WTC11 (cell line): ENCODE data around the gene OSM. TPM values are rescaled to one million over a fixed set of nuclear protein-coding genes. Genes with fewer than 3 reads are reported as not detected.

ENCODE experiments used
- ATAC-seq: fragments of 200-7000 bp; cut with Tn5 transposase; 2 replicates; pipeline ENCODE4 v1.10.0; 2021; ENCODE audit warnings: mild to moderate bottlenecking, moderate library complexity
- CTCF ChIA-PET: fragments of 300-600 bp; sonication (Branson Sonifier 250); formaldehyde crosslinking; loops from one replicate; lab custom pipeline; 2021; ENCODE audit warnings: antibody characterized with exemption; lab: Charles Lee
- POLR2A ChIA-PET: fragments of 350-600 bp; sonication (Branson Sonifier 250); formaldehyde crosslinking; loops from one replicate; lab custom pipeline; 2021; ENCODE audit warnings: antibody characterized with exemption; lab: Charles Lee
- DNase-seq: peaks from one replicate; pipeline ENCODE4 v3.0.0; 2021; ENCODE audit warnings: low spot score
- H3K27ac Mint-ChIP-seq: 2 replicates; pipeline ENCODE4 v1.8.0; 2021; ENCODE audit warnings: mixed read lengths
- H3K27me3 Mint-ChIP-seq: 2 replicates; pipeline ENCODE4 v1.8.0; 2021; ENCODE audit warnings: low read depth, mild to moderate bottlenecking, moderate library complexity, mixed read lengths
- H3K36me3 Mint-ChIP-seq: 2 replicates; pipeline ENCODE4 v1.8.0; 2021; ENCODE audit warnings: mixed read lengths
- H3K4me1 Mint-ChIP-seq: 2 replicates; pipeline ENCODE4 v1.8.0; 2022; ENCODE audit warnings: mixed read lengths
- H3K4me3 Mint-ChIP-seq: 2 replicates; pipeline ENCODE4 v1.8.0; 2021; ENCODE audit warnings: mild to moderate bottlenecking, moderate library complexity, mixed read lengths
- H3K9me3 Mint-ChIP-seq: 2 replicates; pipeline ENCODE4 v1.8.0; 2021; ENCODE audit warnings: mixed read lengths
- ATF1 ChIP-seq: sonication (generic); formaldehyde crosslinking; IDR thresholded peaks from 2 replicates; pipeline ENCODE4 v1.8.1; 2023; ENCODE audit warnings: mild to moderate bottlenecking, moderate library complexity, missing genetic modification reagents
- CBFB ChIP-seq: sonication (generic); formaldehyde crosslinking; IDR thresholded peaks from 2 replicates; pipeline ENCODE4 v1.8.1; 2022; ENCODE audit warnings: mild to moderate bottlenecking, low read depth, missing genetic modification reagents
- EMX1 ChIP-seq: fragments of 250-450 bp; sonication (Bioruptor Pico); IDR thresholded peaks from 2 replicates; pipeline ENCODE4 v1.8.0; 2021; ENCODE audit warnings: mild to moderate bottlenecking
- FOXP1 ChIP-seq: sonication (generic); formaldehyde crosslinking; IDR thresholded peaks from 2 replicates; pipeline ENCODE4 v1.8.0; 2022; ENCODE audit warnings: missing genetic modification reagents, mild to moderate bottlenecking, moderate library complexity, borderline replicate concordance
- JUN ChIP-seq: sonication (generic); formaldehyde crosslinking; IDR thresholded peaks from 2 replicates; pipeline ENCODE4 v1.8.0; 2023; ENCODE audit warnings: mild to moderate bottlenecking, missing genetic modification reagents
- NFATC4 ChIP-seq: fragments of 250-450 bp; sonication (Bioruptor Pico); IDR thresholded peaks from 2 replicates; pipeline ENCODE4 v1.9.0; 2021; ENCODE audit warnings: mild to moderate bottlenecking
- NR1H2 ChIP-seq: sonication (generic); formaldehyde crosslinking; IDR thresholded peaks from 2 replicates; pipeline ENCODE4 v1.9.0; 2021; ENCODE audit warnings: mild to moderate bottlenecking, moderate library complexity, missing genetic modification reagents
- NR3C1 ChIP-seq: sonication (generic); formaldehyde crosslinking; conservative IDR thresholded peaks from 2 replicates; pipeline ENCODE4 v1.8.1; 2023; ENCODE audit warnings: low read depth, mild to moderate bottlenecking, missing genetic modification reagents
- OVOL2 ChIP-seq: fragments of 250-450 bp; sonication (Bioruptor Pico); IDR thresholded peaks from 2 replicates; pipeline ENCODE4 v1.9.0; 2021; ENCODE audit warnings: mild to moderate bottlenecking, borderline replicate concordance
- SMAD3 ChIP-seq: sonication (generic); formaldehyde crosslinking; IDR thresholded peaks from 2 replicates; pipeline ENCODE4 v1.8.0; 2022; ENCODE audit warnings: missing genetic modification reagents, mild to moderate bottlenecking, borderline replicate concordance
- TCF7 ChIP-seq: sonication (generic); formaldehyde crosslinking; IDR thresholded peaks from 2 replicates; pipeline ENCODE4 v1.8.0; 2022; ENCODE audit warnings: mild to moderate bottlenecking, low read depth, missing genetic modification reagents, moderate library complexity
- ZBTB21 ChIP-seq: sonication (generic); formaldehyde crosslinking; IDR thresholded peaks from 2 replicates; pipeline ENCODE4 v1.8.1; 2023; ENCODE audit warnings: mild to moderate bottlenecking, missing genetic modification reagents, borderline replicate concordance
- total RNA-seq: library from RNA; stranded (reverse); gene quantifications from 3 replicates; pipeline ENCODE4 v1.2.3, GENCODE V29; 2021
- TF ChIP-seq, protein P1 (sequence below): fragments of 250-450 bp; sonication (Bioruptor Pico); IDR thresholded peaks from 2 replicates; pipeline ENCODE4 v1.8.0; 2021; ENCODE audit warnings: mild to moderate bottlenecking
- TF ChIP-seq, protein P2 (sequence below): sonication (generic); formaldehyde crosslinking; conservative IDR thresholded peaks from 2 replicates; pipeline ENCODE4 v1.8.1; 2023; ENCODE audit warnings: mild to moderate bottlenecking, low read depth, missing genetic modification reagents, moderate library complexity
- TF ChIP-seq, protein P3 (sequence below): sonication (generic); formaldehyde crosslinking; IDR thresholded peaks from 2 replicates; pipeline ENCODE4 v1.8.1; 2023; ENCODE audit warnings: mild to moderate bottlenecking, missing genetic modification reagents
- TF ChIP-seq, protein P4 (sequence below): sonication (generic); formaldehyde crosslinking; IDR thresholded peaks from 2 replicates; pipeline ENCODE4 v1.8.0; 2023; ENCODE audit warnings: mild to moderate bottlenecking, missing genetic modification reagents
- TF ChIP-seq, protein P5 (sequence below): sonication (generic); formaldehyde crosslinking; IDR thresholded peaks from 2 replicates; pipeline ENCODE4 v1.8.0; 2023; ENCODE audit warnings: missing genetic modification reagents
- TF ChIP-seq, protein P6 (sequence below): sonication (generic); formaldehyde crosslinking; IDR thresholded peaks from 2 replicates; pipeline ENCODE4 v1.8.1; 2022; ENCODE audit warnings: mild to moderate bottlenecking, missing genetic modification reagents, moderate library complexity, borderline replicate concordance
- TF ChIP-seq, protein P7 (sequence below): sonication (generic); formaldehyde crosslinking; IDR thresholded peaks from 2 replicates; pipeline ENCODE4 v1.8.1; 2023; ENCODE audit warnings: mild to moderate bottlenecking, moderate library complexity, missing genetic modification reagents

The OSM gene
- total RNA-seq, 1 experiment from 2014 or later = not detected

DNA sequence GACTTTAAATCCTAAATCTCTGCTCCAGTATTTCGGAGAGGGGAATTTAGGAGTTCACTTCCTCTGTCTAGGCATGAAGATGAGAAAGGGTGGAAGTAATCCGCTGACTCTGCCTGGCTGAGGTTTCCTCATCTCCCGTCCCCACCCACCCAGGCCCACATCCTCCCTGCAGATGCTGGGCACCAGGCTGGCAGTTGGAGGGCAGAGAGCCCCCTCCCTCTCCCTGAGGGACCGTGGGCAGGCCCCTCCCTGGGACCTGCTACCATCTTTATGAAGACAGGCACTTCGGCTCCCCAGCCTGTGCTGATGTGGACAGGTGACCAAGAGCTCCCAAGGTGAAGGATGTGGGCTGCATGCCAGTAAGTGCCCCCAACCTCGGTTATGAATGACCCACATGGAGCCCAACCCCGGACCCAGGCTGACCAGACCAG lies 16.0 kb upstream of the OSM start:
- Mint-ChIP-seq H3K9me3 (no peaks in the 10 kb centered on the region), H3K4me3 (no peak overlapping the region), H3K4me1 (peaks cover 4% of the 10 kb centered on the region), H3K27ac (no peak overlapping the region), H3K27me3 (no peaks in the 10 kb centered on the region), H3K36me3 (no peaks in the 10 kb centered on the region)
- ChIA-PET CTCF (interaction anchor here (3.6 to 3.7 kb wide), 2 partner anchors 19 to 27 kb away, joined by 18 to 25 read pairs; no protein-coding TSS in a partner anchor), POLR2A (interaction anchor here (1.1 kb wide), 1 partner anchor 13 kb away, joined by 3 read pairs; no protein-coding TSS in a partner anchor)
- TF ChIP-seq NR1H2 (CRISPR knock-in tag) (no peak), CBFB (CRISPR knock-in tag) (no peak), NFATC4 (CRISPR knock-in tag) (no peak), EMX1 (CRISPR knock-in tag) (no peak), TCF7 (CRISPR knock-in tag) (no peak), JUN (CRISPR knock-in tag) (no peak), ATF1 (CRISPR knock-in tag) (no peak), OVOL2 (CRISPR knock-in tag) (no peak), SMAD3 (CRISPR knock-in tag) (no peak), ZBTB21 (CRISPR knock-in tag) (no peak), NR3C1 (CRISPR knock-in tag) (no peak), FOXP1 (CRISPR knock-in tag) (no peak)
- TF ChIP-seq, protein P1, sequence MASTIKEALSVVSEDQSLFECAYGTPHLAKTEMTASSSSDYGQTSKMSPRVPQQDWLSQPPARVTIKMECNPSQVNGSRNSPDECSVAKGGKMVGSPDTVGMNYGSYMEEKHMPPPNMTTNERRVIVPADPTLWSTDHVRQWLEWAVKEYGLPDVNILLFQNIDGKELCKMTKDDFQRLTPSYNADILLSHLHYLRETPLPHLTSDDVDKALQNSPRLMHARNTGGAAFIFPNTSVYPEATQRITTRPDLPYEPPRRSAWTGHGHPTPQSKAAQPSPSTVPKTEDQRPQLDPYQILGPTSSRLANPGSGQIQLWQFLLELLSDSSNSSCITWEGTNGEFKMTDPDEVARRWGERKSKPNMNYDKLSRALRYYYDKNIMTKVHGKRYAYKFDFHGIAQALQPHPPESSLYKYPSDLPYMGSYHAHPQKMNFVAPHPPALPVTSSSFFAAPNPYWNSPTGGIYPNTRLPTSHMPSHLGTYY (CRISPR knock-in tag) = no peak
- TF ChIP-seq, protein P2, sequence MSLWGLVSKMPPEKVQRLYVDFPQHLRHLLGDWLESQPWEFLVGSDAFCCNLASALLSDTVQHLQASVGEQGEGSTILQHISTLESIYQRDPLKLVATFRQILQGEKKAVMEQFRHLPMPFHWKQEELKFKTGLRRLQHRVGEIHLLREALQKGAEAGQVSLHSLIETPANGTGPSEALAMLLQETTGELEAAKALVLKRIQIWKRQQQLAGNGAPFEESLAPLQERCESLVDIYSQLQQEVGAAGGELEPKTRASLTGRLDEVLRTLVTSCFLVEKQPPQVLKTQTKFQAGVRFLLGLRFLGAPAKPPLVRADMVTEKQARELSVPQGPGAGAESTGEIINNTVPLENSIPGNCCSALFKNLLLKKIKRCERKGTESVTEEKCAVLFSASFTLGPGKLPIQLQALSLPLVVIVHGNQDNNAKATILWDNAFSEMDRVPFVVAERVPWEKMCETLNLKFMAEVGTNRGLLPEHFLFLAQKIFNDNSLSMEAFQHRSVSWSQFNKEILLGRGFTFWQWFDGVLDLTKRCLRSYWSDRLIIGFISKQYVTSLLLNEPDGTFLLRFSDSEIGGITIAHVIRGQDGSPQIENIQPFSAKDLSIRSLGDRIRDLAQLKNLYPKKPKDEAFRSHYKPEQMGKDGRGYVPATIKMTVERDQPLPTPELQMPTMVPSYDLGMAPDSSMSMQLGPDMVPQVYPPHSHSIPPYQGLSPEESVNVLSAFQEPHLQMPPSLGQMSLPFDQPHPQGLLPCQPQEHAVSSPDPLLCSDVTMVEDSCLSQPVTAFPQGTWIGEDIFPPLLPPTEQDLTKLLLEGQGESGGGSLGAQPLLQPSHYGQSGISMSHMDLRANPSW (CRISPR knock-in tag) = no peak
- TF ChIP-seq, protein P3, sequence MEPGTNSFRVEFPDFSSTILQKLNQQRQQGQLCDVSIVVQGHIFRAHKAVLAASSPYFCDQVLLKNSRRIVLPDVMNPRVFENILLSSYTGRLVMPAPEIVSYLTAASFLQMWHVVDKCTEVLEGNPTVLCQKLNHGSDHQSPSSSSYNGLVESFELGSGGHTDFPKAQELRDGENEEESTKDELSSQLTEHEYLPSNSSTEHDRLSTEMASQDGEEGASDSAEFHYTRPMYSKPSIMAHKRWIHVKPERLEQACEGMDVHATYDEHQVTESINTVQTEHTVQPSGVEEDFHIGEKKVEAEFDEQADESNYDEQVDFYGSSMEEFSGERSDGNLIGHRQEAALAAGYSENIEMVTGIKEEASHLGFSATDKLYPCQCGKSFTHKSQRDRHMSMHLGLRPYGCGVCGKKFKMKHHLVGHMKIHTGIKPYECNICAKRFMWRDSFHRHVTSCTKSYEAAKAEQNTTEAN (CRISPR knock-in tag) = no peak
- TF ChIP-seq, protein P4, sequence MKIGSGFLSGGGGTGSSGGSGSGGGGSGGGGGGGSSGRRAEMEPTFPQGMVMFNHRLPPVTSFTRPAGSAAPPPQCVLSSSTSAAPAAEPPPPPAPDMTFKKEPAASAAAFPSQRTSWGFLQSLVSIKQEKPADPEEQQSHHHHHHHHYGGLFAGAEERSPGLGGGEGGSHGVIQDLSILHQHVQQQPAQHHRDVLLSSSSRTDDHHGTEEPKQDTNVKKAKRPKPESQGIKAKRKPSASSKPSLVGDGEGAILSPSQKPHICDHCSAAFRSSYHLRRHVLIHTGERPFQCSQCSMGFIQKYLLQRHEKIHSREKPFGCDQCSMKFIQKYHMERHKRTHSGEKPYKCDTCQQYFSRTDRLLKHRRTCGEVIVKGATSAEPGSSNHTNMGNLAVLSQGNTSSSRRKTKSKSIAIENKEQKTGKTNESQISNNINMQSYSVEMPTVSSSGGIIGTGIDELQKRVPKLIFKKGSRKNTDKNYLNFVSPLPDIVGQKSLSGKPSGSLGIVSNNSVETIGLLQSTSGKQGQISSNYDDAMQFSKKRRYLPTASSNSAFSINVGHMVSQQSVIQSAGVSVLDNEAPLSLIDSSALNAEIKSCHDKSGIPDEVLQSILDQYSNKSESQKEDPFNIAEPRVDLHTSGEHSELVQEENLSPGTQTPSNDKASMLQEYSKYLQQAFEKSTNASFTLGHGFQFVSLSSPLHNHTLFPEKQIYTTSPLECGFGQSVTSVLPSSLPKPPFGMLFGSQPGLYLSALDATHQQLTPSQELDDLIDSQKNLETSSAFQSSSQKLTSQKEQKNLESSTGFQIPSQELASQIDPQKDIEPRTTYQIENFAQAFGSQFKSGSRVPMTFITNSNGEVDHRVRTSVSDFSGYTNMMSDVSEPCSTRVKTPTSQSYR (CRISPR knock-in tag) = no peak
- TF ChIP-seq, protein P5, sequence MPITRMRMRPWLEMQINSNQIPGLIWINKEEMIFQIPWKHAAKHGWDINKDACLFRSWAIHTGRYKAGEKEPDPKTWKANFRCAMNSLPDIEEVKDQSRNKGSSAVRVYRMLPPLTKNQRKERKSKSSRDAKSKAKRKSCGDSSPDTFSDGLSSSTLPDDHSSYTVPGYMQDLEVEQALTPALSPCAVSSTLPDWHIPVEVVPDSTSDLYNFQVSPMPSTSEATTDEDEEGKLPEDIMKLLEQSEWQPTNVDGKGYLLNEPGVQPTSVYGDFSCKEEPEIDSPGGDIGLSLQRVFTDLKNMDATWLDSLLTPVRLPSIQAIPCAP (CRISPR knock-in tag) = no peak
- TF ChIP-seq, protein P6, sequence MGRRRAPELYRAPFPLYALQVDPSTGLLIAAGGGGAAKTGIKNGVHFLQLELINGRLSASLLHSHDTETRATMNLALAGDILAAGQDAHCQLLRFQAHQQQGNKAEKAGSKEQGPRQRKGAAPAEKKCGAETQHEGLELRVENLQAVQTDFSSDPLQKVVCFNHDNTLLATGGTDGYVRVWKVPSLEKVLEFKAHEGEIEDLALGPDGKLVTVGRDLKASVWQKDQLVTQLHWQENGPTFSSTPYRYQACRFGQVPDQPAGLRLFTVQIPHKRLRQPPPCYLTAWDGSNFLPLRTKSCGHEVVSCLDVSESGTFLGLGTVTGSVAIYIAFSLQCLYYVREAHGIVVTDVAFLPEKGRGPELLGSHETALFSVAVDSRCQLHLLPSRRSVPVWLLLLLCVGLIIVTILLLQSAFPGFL (CRISPR knock-in tag) = no peak
- TF ChIP-seq, protein P7, sequence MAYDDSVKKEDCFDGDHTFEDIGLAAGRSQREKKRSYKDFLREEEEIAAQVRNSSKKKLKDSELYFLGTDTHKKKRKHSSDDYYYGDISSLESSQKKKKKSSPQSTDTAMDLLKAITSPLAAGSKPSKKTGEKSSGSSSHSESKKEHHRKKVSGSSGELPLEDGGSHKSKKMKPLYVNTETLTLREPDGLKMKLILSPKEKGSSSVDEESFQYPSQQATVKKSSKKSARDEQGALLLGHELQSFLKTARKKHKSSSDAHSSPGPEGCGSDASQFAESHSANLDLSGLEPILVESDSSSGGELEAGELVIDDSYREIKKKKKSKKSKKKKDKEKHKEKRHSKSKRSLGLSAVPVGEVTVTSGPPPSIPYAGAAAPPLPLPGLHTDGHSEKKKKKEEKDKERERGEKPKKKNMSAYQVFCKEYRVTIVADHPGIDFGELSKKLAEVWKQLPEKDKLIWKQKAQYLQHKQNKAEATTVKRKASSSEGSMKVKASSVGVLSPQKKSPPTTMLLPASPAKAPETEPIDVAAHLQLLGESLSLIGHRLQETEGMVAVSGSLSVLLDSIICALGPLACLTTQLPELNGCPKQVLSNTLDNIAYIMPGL (CRISPR knock-in tag) = no peak
- DNase-seq (no peak), ATAC-seq (no peak)
